T-helper 17 cell (primary cell): ENCODE data around the gene RPL12. TPM values are rescaled to one million over a fixed set of nuclear protein-coding genes. Genes with fewer than 3 reads are reported as not detected.
A peak's percentile ranks its signal among the peaks of the same experiment; 100 is the strongest.
"Not testable (repeated sequence)": the region's sequence is repeated elsewhere in the genome, so short reads cannot be mapped to it uniquely, and the experiment has no call there.

ENCODE experiments used
- ATAC-seq: fragments of 150-1000 bp; cut with Tn5 transposase; 2 replicates; pipeline ENCODE4 v1.10.0; 2021; ENCODE audit warnings: mild to moderate bottlenecking, moderate library complexity
- DNase-seq, 3 donors: peaks; one replicate each; pipeline versions ENCODE4 v3.0.0 to v3.0.0-alpha.2; 2020 to 2021
- H3K9me3 ChIP-seq: one replicate; pipeline ENCODE4 v1.7.0; 2013; ENCODE audit warnings: low read length, mild to moderate bottlenecking; ENCODE audit not compliant: control insufficient read depth, poor library complexity, severe bottlenecking
- H3K27ac Mint-ChIP-seq: one replicate; pipeline ENCODE4 v1.8.0; 2022; ENCODE audit warnings: mild to moderate bottlenecking, moderate library complexity, mixed read lengths
- H3K27me3 Mint-ChIP-seq: one replicate; pipeline ENCODE4 v1.8.0; 2022; ENCODE audit warnings: mixed read lengths
- H3K36me3 Mint-ChIP-seq: one replicate; pipeline ENCODE4 v1.8.0; 2022; ENCODE audit warnings: low read depth, mixed read lengths
- H3K4me1 Mint-ChIP-seq: one replicate; pipeline ENCODE4 v1.8.0; 2022; ENCODE audit warnings: mild to moderate bottlenecking, mixed read lengths
- H3K4me3 Mint-ChIP-seq: one replicate; pipeline ENCODE4 v1.8.0; 2022; ENCODE audit warnings: mild to moderate bottlenecking, moderate library complexity, mixed read lengths
- total RNA-seq, 4 donors: library from RNA in 2 of 4; stranded (reverse) in 2 of 4; gene quantifications; one replicate each; pipeline ENCODE4 v1.2.3 and lab custom pipeline; 2022 to 2026

The RPL12 gene
- total RNA-seq, 2 donors from 2014 or later = 1,506 to 1,597 TPM

GRCh38 chr9:127489471-127490115 is 38.4 kb upstream of the RPL12 start:
- Mint-ChIP-seq H3K27me3 (no peaks in the 10 kb centered on the region), H3K36me3 (peaks cover 4% of the 10 kb centered on the region), H3K27ac (peak overlapping the region; percentile 59), H3K4me1 (no peaks in the 10 kb centered on the region), H3K4me3 (no peak overlapping the region)
- ATAC-seq = no peak
- no peak for DNase-seq
- no peaks in the 10 kb centered on the region for H3K9me3 ChIP-seq

- H3K4me3 Mint-ChIP-seq = no peak overlapping the region
- H3K36me3 Mint-ChIP-seq = peaks cover 4% of the 10 kb centered on the region
- ATAC-seq = no peak
- H3K27ac Mint-ChIP-seq = no peak overlapping the region
- no peaks in the 10 kb centered on the region for H3K27me3 Mint-ChIP-seq
- no peaks in the 10 kb centered on the region for H3K9me3 ChIP-seq
- no peak for DNase-seq
- no peaks in the 10 kb centered on the region for H3K4me1 Mint-ChIP-seq
Observed at GRCh38 chr9:127488946-127489345, 37.7 kb upstream of the RPL12 start.

DNA sequence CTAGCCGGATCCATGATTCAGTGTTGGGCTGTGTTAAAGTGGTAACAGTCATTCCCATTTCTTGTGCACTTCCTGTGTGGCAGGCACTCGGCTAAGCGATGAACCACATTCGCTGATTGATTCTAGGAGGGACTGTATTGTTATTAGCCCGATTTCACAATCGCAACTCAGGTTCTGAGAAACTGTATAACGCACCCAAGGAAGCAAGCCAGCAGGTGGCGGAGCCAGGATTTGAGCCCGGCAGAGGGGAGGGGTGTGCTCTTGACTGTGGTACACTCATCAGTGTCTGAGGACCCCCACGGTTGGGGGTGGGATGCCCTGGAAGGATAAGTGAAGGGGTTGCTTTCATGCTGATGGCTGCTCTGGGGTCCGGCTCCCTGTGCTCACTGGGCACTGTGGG is 34.8 kb upstream of the RPL12 start:
- no peaks in the 10 kb centered on the region for H3K4me1 Mint-ChIP-seq
- H3K4me3 Mint-ChIP-seq = no peak overlapping the region
- H3K9me3 ChIP-seq = no peaks in the 10 kb centered on the region
- ATAC-seq (no peak), DNase-seq (no peak)
- H3K36me3 Mint-ChIP-seq = peaks cover 4% of the 10 kb centered on the region
- no peaks in the 10 kb centered on the region for H3K27me3 Mint-ChIP-seq
- H3K27ac Mint-ChIP-seq = no peak overlapping the region

DNA sequence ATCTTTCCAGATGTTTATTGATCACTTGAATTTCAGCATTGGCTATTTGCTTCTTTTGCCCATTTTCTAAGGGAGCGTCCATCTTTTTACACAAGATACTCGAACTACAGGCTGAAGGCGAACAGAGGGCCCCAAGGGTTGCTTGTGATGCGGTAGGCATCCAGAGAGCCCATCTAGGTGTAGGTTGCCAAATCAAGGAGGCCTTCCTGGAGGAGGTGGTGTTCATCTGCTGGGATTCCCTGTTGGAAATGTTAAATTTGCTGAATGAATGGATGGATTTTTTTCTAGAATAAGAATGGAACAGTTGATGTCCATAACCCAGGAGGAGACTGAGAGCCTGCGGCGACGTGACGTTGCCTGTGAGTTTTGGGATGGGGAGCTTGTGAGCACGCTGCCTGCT is 31.5 kb upstream of the RPL12 start:
- Mint-ChIP-seq H3K27ac (no peak overlapping the region), H3K4me3 (no peak overlapping the region), H3K4me1 (peaks cover 2% of the 10 kb centered on the region), H3K27me3 (no peaks in the 10 kb centered on the region), H3K36me3 (peaks cover 6% of the 10 kb centered on the region)
- no peak for ATAC-seq
- no peak for DNase-seq
- H3K9me3 ChIP-seq = no peaks in the 10 kb centered on the region

- Mint-ChIP-seq H3K27ac (no peak overlapping the region), H3K27me3 (no peaks in the 10 kb centered on the region), H3K4me1 (peaks cover 2% of the 10 kb centered on the region), H3K4me3 (no peak overlapping the region), H3K36me3 (peaks cover 4% of the 10 kb centered on the region)
- no peak for ATAC-seq
- DNase-seq = no peak
- H3K9me3 ChIP-seq = no peaks in the 10 kb centered on the region
Observed at GRCh38 chr9:127479507-127480081, 28.4 kb upstream of the RPL12 start.

GRCh38 chr9:127474592-127474991 is 23.4 kb upstream of the RPL12 start:
- no peaks in the 10 kb centered on the region for H3K9me3 ChIP-seq
- Mint-ChIP-seq H3K4me3 (no peak overlapping the region), H3K36me3 (peaks cover 8% of the 10 kb centered on the region), H3K4me1 (peaks cover 2% of the 10 kb centered on the region), H3K27ac (peak overlapping the region; percentile 72), H3K27me3 (no peaks in the 10 kb centered on the region)
- ATAC-seq (no peak), DNase-seq (no peak)

DNA sequence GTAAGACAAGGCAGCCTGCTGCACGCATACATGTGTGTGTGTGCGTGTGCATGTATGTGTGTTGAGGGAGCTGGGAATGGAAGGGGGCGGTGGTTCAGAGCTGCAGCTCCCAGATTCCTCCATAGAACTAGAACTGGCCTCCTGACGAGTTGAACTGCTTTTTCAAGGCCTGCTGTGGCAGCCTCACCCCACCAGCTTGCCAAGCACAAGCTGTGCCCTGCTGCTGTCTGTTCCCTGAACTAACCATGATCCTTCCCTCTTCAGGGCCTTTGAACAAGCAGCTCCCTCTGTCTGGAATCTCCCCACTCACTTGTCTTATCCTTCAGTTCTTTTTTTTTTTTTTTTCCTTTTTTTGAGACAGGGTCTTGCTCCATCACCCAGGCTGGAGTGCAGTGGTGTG is 22.7 kb upstream of the RPL12 start:
- ATAC-seq = no peak
- peaks cover 1% of the 10 kb centered on the region for H3K4me1 Mint-ChIP-seq
- H3K36me3 Mint-ChIP-seq = peaks cover 7% of the 10 kb centered on the region
- no peaks in the 10 kb centered on the region for H3K9me3 ChIP-seq
- no peak overlapping the region for H3K27ac Mint-ChIP-seq
- no peak overlapping the region for H3K4me3 Mint-ChIP-seq
- H3K27me3 Mint-ChIP-seq = no peaks in the 10 kb centered on the region
- no peak for DNase-seq

DNA sequence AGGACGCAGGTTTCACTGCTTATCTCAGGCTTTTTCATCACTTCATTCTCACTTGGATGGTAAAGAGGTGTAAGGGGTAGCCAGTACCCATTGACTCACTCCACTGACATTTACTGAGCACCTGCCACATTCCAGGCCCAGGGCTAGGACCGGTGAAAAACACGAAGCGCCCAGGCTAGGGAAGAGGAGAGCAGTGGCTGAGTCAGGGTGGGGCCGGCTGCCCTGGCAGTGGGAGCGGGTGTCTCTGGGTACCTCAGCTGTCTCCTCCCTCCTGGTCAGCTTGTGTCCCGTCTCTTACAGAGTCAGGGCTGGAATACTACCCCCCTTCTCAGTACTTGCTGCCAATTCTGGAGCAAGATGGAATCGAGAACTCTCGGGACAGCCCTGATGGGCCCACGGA is 22.3 kb upstream of the RPL12 start:
- Mint-ChIP-seq H3K4me3 (no peak overlapping the region), H3K4me1 (no peaks in the 10 kb centered on the region), H3K36me3 (peaks cover 5% of the 10 kb centered on the region), H3K27ac (no peak overlapping the region), H3K27me3 (no peaks in the 10 kb centered on the region)
- DNase-seq = no peak
- ATAC-seq = no peak
- no peaks in the 10 kb centered on the region for H3K9me3 ChIP-seq

DNA sequence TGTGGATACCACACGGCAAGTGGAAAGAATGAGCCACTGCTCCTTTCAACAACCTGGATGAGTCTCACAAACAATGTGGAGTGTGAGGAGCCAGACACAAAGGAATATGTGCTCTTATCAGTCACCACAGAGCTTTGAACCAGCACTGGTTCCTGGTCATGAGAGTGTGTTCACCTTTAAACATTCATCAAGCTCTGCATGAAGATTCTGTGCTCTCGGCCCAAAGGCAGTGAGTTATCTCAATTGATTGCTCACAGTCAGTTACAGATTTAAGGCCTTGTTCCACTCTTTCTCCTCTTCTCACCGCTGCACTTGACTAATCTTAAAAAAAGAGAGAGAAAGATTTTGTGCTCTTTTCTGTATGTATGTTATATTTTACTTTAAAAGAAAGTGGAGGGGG is 19.5 kb upstream of the RPL12 start:
- H3K4me3 Mint-ChIP-seq = no peak overlapping the region
- H3K9me3 ChIP-seq = no peaks in the 10 kb centered on the region
- ATAC-seq (no peak), DNase-seq (no peak)
- no peaks in the 10 kb centered on the region for H3K4me1 Mint-ChIP-seq
- peaks cover 8% of the 10 kb centered on the region for H3K36me3 Mint-ChIP-seq
- H3K27ac Mint-ChIP-seq = no peak overlapping the region
- H3K27me3 Mint-ChIP-seq = no peaks in the 10 kb centered on the region

DNA sequence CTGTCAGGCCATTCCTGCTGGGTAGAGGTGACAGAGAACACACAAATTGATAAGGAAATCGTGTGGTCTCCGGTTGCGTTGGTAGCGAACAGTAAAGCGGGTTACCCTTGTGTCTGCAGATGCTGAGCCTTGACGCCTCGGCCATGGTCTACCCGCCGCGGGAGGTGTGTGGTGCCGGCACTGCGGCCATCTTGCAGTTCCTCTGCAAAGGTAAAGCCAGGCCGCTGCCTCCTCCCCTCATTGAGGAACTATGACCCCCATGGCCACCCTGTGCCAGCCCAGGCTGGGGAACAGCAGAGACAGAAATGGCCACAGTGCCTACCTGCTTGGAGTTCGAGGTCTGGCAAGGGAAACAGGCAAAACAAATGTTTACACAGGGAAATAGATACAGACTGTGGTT is 16.4 kb upstream of the RPL12 start:
- no peaks in the 10 kb centered on the region for H3K9me3 ChIP-seq
- no peak for DNase-seq
- Mint-ChIP-seq H3K27me3 (no peaks in the 10 kb centered on the region), H3K4me3 (no peak overlapping the region), H3K36me3 (peaks cover 4% of the 10 kb centered on the region), H3K4me1 (no peaks in the 10 kb centered on the region), H3K27ac (no peak overlapping the region)
- ATAC-seq = no peak

DNA sequence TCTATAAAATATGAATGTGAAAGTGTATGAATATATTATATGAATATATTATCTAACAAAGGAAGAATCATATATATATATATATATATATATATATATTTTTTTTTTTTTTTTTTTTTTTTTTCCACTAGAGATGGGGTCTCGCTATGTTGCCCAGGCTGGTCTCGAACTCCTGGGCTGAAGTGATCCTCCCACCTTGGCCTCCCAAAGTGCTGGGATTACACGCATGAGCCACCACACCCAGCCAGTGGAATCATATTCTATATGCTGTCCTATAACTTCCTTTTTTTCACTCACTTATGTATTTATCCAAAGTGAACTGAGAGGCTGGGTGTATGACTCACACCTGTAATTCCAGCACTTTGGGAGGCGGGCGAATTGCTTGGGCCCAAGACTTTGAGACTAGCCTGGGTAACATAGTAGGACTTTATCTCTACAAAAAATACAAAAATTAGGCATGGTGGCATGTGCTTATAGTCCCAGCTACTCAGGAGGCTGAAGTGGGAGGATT is 15.3 kb upstream of the RPL12 start:
- H3K27ac Mint-ChIP-seq, H3K4me1 Mint-ChIP-seq, DNase-seq, ATAC-seq, H3K36me3 Mint-ChIP-seq, H3K4me3 Mint-ChIP-seq, H3K9me3 ChIP-seq, H3K27me3 Mint-ChIP-seq: not testable (repeated sequence)

- no peak overlapping the region for H3K4me3 Mint-ChIP-seq
- H3K9me3 ChIP-seq = no peaks in the 10 kb centered on the region
- no peaks in the 10 kb centered on the region for H3K27me3 Mint-ChIP-seq
- DNase-seq = no peak
- no peak overlapping the region for H3K27ac Mint-ChIP-seq
- H3K36me3 Mint-ChIP-seq = peaks cover 4% of the 10 kb centered on the region
- peaks cover 3% of the 10 kb centered on the region for H3K4me1 Mint-ChIP-seq
- ATAC-seq = no peak
Observed at GRCh38 chr9:127463911-127464310, 12.7 kb upstream of the RPL12 start.

DNA sequence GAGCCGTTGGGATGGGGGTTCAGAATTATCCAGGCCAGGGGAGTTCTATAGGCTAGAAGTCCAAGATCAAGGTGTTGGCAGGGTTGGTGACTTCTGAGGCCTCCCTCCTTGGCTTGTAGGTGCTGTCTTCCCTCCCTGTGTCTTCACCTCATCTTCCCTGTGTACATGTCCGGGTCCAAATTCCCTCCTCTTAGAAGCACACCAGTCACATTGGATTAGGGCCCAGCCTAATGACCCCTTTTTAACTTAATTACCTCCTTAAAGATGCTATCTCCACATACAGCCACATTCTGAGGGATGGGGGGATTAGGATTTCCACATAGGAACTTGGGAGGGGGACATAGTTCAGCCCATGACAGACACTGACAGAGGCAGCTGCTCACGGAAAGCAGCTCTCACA is 12.2 kb upstream of the RPL12 start:
- Mint-ChIP-seq H3K27me3 (no peaks in the 10 kb centered on the region), H3K36me3 (peaks cover 4% of the 10 kb centered on the region), H3K4me3 (no peak overlapping the region), H3K4me1 (peaks cover 3% of the 10 kb centered on the region), H3K27ac (no peak overlapping the region)
- DNase-seq (no peak), ATAC-seq (no peak)
- H3K9me3 ChIP-seq = no peaks in the 10 kb centered on the region

- DNase-seq = no peak
- ATAC-seq = no peak
- Mint-ChIP-seq H3K4me1 (peaks cover 8% of the 10 kb centered on the region), H3K36me3 (peaks cover 3% of the 10 kb centered on the region), H3K27me3 (no peaks in the 10 kb centered on the region), H3K4me3 (no peak overlapping the region), H3K27ac (no peak overlapping the region)
- H3K9me3 ChIP-seq = no peaks in the 10 kb centered on the region
Observed at GRCh38 chr9:127458921-127459320, 7.7 kb upstream of the RPL12 start.
